Osteoblast (primary cell): ENCODE measurements around the gene EXOC4. TPM values are rescaled to one million over a fixed set of nuclear protein-coding genes. Genes with fewer than 3 reads are reported as not detected.

ENCODE experiments used
- DNase-seq: peaks from one replicate; pipeline ENCODE4 v3.0.0; 2011; ENCODE audit warnings: low spot score, mixed read lengths; ENCODE audit not compliant: insufficient read length; ENCODE audit errors: missing footprints
- H2AFZ ChIP-seq: 2 replicates; pipeline ENCODE4 v1.6.0; 2011; ENCODE audit warnings: mild to moderate bottlenecking, low read length
- H3K27ac ChIP-seq: 2 replicates; pipeline ENCODE4 v1.5.1; 2011; ENCODE audit warnings: mild to moderate bottlenecking, low read depth, low read length, moderate library complexity
- H3K27me3 ChIP-seq: 2 replicates; pipeline ENCODE4 v1.6.0; 2012; ENCODE audit warnings: mild to moderate bottlenecking, control low read depth, inconsistent platforms, low read length, moderate library complexity; ENCODE audit not compliant: insufficient read depth
- H3K36me3 ChIP-seq: 2 replicates; pipeline ENCODE4 v1.5.1; 2011; ENCODE audit warnings: mild to moderate bottlenecking, low read length, control low read depth, moderate library complexity; ENCODE audit not compliant: insufficient read depth
- H3K4me1 ChIP-seq: 2 replicates; pipeline ENCODE4 v1.5.1; 2011; ENCODE audit warnings: mild to moderate bottlenecking, low read length, control low read depth, moderate library complexity; ENCODE audit not compliant: insufficient read depth
- H3K4me2 ChIP-seq: 2 replicates; pipeline ENCODE4 v1.6.0; 2011; ENCODE audit warnings: mild to moderate bottlenecking, low read length; ENCODE audit not compliant: insufficient read depth
- H3K4me3 ChIP-seq: fragments of 200-600 bp; sonication (generic); 3 replicates; pipeline ENCODE4 v1.5.1; 2012; ENCODE audit warnings: mild to moderate bottlenecking, low read length, inconsistent platforms; ENCODE audit not compliant: insufficient read depth
- H3K79me2 ChIP-seq: 2 replicates; pipeline ENCODE4 v1.6.0; 2012; ENCODE audit warnings: mild to moderate bottlenecking, low read length, control low read depth, inconsistent platforms; ENCODE audit not compliant: insufficient read depth
- H3K9me3 ChIP-seq: 2 replicates; pipeline ENCODE4 v1.5.1; 2011; ENCODE audit warnings: low read depth, low read length, control low read depth
- H4K20me1 ChIP-seq: 2 replicates; pipeline ENCODE4 v1.6.0; 2012; ENCODE audit warnings: mild to moderate bottlenecking, low read length, control low read depth; ENCODE audit not compliant: insufficient read depth
- CTCF ChIP-seq: IDR thresholded peaks from 2 replicates; pipeline ENCODE4 v1.5.1; 2011; ENCODE audit warnings: mild to moderate bottlenecking, low read depth, low read length, moderate library complexity; ENCODE audit errors: extremely low read depth
- total RNA-seq: library from RNA; depleted of rRNA; stranded (reverse); fragments of >200 nt; gene quantifications from 2 replicates; pipeline ENCODE4 v1.2.3, GENCODE V29; 2012

EXOC4 gene
- total RNA-seq, 1 donor = 134 TPM

DNA sequence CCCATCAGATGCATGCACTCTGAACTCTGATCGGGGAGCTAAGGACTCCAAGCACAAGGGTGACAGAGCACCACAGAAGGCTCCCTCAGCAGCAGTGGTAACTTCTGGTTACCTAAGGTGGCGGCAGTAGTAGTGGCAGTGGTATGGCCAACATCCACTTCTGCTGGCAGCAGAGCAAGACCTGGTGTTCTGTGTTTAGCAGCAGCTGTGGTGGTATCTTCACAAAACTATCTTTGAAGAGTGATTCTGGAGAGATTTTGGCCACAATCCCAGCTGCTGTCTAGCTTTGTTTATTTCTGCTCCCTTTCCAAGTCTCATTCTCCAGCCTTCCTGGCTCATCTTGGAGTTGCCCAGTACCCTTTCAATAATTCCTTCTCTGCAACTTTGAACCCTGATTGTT lies 771.9 kb downstream of the EXOC4 start:
- Histone ChIP-seq H4K20me1 (no peaks in the 10 kb centered on the region), H2AFZ (no peak overlapping the region), H3K4me2 (no peak overlapping the region), H3K27me3 (no peaks in the 10 kb centered on the region), H3K36me3 (no peaks in the 10 kb centered on the region), H3K9me3 (no peaks in the 10 kb centered on the region), H3K4me1 (no peaks in the 10 kb centered on the region), H3K27ac (no peak overlapping the region), H3K4me3 (no peak overlapping the region), H3K79me2 (no peaks in the 10 kb centered on the region)
- TF ChIP-seq CTCF = no peak
- no peak for DNase-seq

DNA sequence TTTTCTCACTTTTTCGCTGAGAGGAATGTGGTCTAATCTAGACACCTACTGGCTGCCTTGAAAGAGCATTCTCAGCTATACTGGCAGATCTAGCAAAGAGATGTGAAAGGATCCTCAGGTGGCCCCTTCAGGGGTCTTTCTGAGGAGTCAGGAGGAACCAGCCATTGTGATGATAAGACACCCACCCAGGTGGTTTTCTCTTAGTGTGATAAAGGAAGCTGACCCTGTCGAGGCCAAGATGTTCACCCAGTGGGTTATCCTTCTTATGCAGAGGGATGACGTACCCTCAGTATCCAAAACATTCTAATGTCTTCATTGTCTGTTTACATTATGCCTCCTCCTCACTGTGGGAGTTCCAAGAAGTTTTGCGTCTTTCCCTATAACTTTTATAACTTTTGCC lies 776.0 kb downstream of the EXOC4 start:
- no peak overlapping the region for H3K4me3 ChIP-seq
- no peaks in the 10 kb centered on the region for H4K20me1 ChIP-seq
- no peaks in the 10 kb centered on the region for H3K9me3 ChIP-seq
- H3K27me3 ChIP-seq = no peaks in the 10 kb centered on the region
- no peaks in the 10 kb centered on the region for H3K79me2 ChIP-seq
- TF ChIP-seq CTCF = no peak
- H3K4me2 ChIP-seq = no peak overlapping the region
- H3K27ac ChIP-seq = no peak overlapping the region
- H2AFZ ChIP-seq = no peak overlapping the region
- no peaks in the 10 kb centered on the region for H3K36me3 ChIP-seq
- H3K4me1 ChIP-seq = no peaks in the 10 kb centered on the region
- DNase-seq = no peak

DNA sequence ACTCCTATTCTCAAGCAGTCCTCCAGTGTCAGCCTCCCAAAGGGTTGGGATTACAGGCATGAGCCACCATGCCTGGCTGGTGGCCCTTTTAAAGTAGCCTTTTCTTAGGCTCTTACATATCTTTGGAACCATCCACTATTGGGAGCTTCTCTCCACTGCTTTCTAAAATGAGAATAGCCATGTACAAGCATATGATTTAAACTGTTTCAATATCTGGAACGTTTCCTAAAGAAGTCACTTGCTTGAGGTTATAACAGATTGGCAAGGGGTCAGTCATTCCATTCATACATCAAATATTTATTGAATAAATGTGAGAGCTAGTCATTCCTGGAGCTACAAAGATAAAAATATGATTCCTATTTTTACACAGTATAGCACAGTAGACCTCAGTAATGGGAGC lies 776.9 kb downstream of the EXOC4 start:
- H2AFZ ChIP-seq = no peak overlapping the region
- H3K4me2 ChIP-seq = no peak overlapping the region
- no peaks in the 10 kb centered on the region for H3K27me3 ChIP-seq
- no peak overlapping the region for H3K27ac ChIP-seq
- H3K4me3 ChIP-seq = no peak overlapping the region
- H3K36me3 ChIP-seq = no peaks in the 10 kb centered on the region
- no peaks in the 10 kb centered on the region for H3K4me1 ChIP-seq
- DNase-seq = no peak
- TF ChIP-seq CTCF = no peak
- no peaks in the 10 kb centered on the region for H4K20me1 ChIP-seq
- H3K9me3 ChIP-seq = no peaks in the 10 kb centered on the region
- H3K79me2 ChIP-seq = no peaks in the 10 kb centered on the region

GRCh38 chr7:134030460-134030865 lies 777.6 kb downstream of the EXOC4 start:
- Histone ChIP-seq H3K4me1 (no peaks in the 10 kb centered on the region), H4K20me1 (no peaks in the 10 kb centered on the region), H3K27me3 (no peaks in the 10 kb centered on the region), H3K4me3 (no peak overlapping the region), H3K4me2 (no peak overlapping the region), H3K9me3 (no peaks in the 10 kb centered on the region), H2AFZ (no peak overlapping the region), H3K36me3 (no peaks in the 10 kb centered on the region), H3K27ac (no peak overlapping the region), H3K79me2 (no peaks in the 10 kb centered on the region)
- no peak for DNase-seq
- TF ChIP-seq CTCF = no peak
